Naive B cell (primary cell): ENCODE data around the gene LRRC27. TPM values are rescaled to one million over a fixed set of nuclear protein-coding genes. Genes with fewer than 3 reads are reported as not detected.

ENCODE experiments used
- ATAC-seq, 2 donors: fragments of 150-1000 bp; cut with Tn5 transposase; 2 replicates each; pipeline ENCODE4 v1.10.0; 2021; ENCODE audit warnings: low read depth in 2 of 2, mild to moderate bottlenecking in 2 of 2, moderate library complexity in 2 of 2
- DNase-seq: peaks from one replicate; pipeline ENCODE4 v3.0.0; 2022
- H3K27ac Mint-ChIP-seq, 6 donors: one replicate each; pipeline ENCODE4 v1.8.0; 2020 to 2022; ENCODE audit warnings: mild to moderate bottlenecking in 6 of 6, mixed read lengths in 6 of 6, moderate library complexity in 5 of 6, inconsistent platforms in 2 of 6
- H3K27me3 Mint-ChIP-seq, 3 donors: one replicate each; pipeline ENCODE4 v1.8.0; 2021 to 2022; ENCODE audit warnings: mixed read lengths in 3 of 3, mild to moderate bottlenecking in 1 of 3
- H3K36me3 Mint-ChIP-seq, 2 donors: one replicate each; pipeline ENCODE4 v1.8.0; 2020 to 2022; ENCODE audit warnings: mixed read lengths in 2 of 2, inconsistent platforms in 1 of 2, mild to moderate bottlenecking in 1 of 2
- H3K4me1 Mint-ChIP-seq, 3 donors: one replicate each; pipeline ENCODE4 v1.8.0; 2020 to 2022; ENCODE audit warnings: mixed read lengths in 3 of 3, inconsistent platforms in 1 of 3, mild to moderate bottlenecking in 1 of 3, moderate library complexity in 1 of 3
- H3K4me3 Mint-ChIP-seq, 8 donors: one replicate each; pipeline ENCODE4 v1.8.0; 2020 to 2022; ENCODE audit warnings: mild to moderate bottlenecking in 8 of 8, mixed read lengths in 8 of 8, moderate library complexity in 8 of 8, inconsistent platforms in 2 of 8
- H3K9me3 Mint-ChIP-seq, 7 donors: one replicate each; pipeline ENCODE4 v1.8.0; 2020 to 2022; ENCODE audit warnings: mixed read lengths in 7 of 7, mild to moderate bottlenecking in 5 of 7, inconsistent platforms in 2 of 7, moderate library complexity in 1 of 7
- polyA plus RNA-seq, 6 donors: library from polyadenylated mRNA; unstranded; fragments of 300-500 nt; fragmentation: Illumina TruSeq; gene quantifications; one replicate each; pipeline ENCODE4 v1.2.3, GENCODE V29; 2021; ENCODE audit warnings: low read depth in 6 of 6

The LRRC27 gene
- polyA plus RNA-seq, 6 donors from 2014 or later, result 7.7 to 11.1 (median 8.7) TPM

GRCh38 chr10:132423966-132424861 lies 92.2 kb downstream of the LRRC27 start:
- Mint-ChIP-seq H3K27me3 (no peaks in the 10 kb centered on the region), H3K36me3 (no peaks in the 10 kb centered on the region), H3K4me3 (peak overlapping the region in 1 of 8 donors; percentile 12), H3K4me1 (peaks cover 29 to 38% (median 36%) of the 10 kb centered on the region in 3 donors), H3K27ac (peak overlapping the region in 5 of 6 donors; percentile 11 to 99 (median 97)), H3K9me3 (no peaks in the 10 kb centered on the region)
- ATAC-seq (no peak), DNase-seq (no peak)

DNA sequence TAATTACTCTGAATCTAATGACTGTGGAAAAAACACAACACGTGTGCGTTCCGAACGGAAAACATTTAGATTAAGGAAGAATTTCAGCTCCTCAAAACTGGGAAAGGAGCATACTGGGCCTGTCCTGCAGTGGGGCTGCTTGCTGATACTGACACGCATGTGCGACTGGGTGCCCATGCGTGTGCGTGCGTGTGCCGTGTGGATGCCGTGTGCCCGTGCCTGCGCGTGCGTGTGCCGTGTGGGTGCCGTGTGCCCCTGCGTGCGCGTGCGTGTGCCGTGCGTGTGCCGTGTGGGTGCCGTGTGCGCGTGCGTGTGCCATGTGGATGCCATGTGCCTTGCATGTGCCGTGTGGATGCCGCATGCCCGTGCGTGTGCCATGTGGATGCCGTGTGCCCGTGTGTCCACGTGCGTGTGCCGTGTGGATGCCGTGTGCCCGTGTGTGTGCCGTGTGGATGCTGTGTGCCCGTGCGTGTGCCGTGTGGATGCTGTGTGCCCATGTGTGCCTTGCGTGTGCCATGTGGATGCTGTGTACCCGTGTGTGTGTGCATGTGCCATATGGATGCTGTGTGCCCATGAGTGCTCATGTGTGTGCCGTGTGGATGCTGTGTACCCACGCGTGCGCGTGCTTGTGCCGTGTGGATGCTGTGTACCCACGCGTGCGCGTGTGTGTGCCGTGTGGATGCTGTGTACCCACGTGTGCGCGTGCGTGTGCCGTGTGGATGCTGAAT lies 93.2 kb downstream of the LRRC27 start:
- Mint-ChIP-seq H3K4me3 (no peak overlapping the region), H3K27ac (peak overlapping the region in 2 of 6 donors; percentile 4 to 71), H3K9me3 (no peaks in the 10 kb centered on the region), H3K27me3 (no peaks in the 10 kb centered on the region), H3K36me3 (no peaks in the 10 kb centered on the region), H3K4me1 (peaks cover 32 to 41% (median 36%) of the 10 kb centered on the region in 3 donors)
- ATAC-seq (no peak), DNase-seq (no peak)

GRCh38 chr10:132425757-132426155 lies 93.8 kb downstream of the LRRC27 start:
- Mint-ChIP-seq H3K27ac (peak overlapping the region in 1 of 6 donors; percentile 4), H3K36me3 (no peaks in the 10 kb centered on the region), H3K4me3 (no peak overlapping the region), H3K4me1 (peaks cover 30 to 40% (median 32%) of the 10 kb centered on the region in 3 donors), H3K9me3 (no peaks in the 10 kb centered on the region), H3K27me3 (no peaks in the 10 kb centered on the region)
- DNase-seq (no peak), ATAC-seq (no peak)

DNA sequence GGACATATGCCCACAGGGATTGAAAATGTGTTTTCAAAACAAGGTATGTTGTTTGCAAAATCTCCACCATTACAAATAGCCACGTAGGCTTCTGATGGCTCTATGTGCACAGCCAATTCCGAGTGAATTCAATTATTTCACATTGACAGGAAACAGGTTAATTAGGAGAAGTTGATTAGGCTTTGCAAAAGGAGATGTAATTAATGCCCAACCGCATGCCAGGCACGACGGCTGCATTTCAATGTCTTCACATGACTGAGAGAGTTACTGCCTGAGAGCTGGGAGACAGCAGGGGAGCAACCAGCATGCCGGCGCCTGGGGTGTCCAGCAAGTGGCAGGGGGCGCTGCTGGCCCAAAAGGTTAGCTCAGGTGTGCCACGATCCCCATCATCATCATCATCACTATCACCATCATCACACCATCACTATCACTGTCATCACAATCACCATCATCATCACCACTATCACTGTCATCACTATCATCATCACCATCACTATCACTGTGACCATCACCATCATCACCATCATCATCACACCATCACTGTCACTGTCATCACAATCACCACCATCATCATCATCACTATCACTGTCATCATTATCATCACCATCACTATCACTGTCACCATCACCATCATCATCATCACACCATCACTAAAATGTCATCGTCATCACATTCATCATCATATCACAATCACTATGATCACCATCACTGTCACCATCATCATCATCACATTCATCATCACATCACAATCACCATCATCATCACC lies 95.2 kb downstream of the LRRC27 start:
- Mint-ChIP-seq H3K27me3 (no peaks in the 10 kb centered on the region), H3K9me3 (no peaks in the 10 kb centered on the region)

DNA sequence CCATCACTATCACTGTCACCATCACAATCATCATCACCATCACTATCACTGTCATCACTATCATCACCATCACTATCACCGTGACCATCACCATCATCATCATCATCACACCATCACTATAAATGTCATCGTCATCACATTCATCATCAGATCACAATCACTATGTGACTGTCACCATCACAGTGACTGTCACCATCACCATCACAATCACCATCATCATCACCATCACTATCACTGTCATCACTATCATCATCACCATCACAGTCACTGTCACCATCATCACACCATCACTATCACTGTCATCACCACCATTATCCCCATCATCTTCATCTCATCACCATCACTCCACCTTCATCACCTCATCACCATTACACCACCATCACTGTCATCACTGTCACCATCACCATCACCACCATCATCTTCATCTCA lies 96.0 kb downstream of the LRRC27 start:
- H3K4me1 Mint-ChIP-seq, result peaks cover 16 to 23% (median 17%) of the 10 kb centered on the region in 3 donors
- no peaks in the 10 kb centered on the region for H3K27me3 Mint-ChIP-seq
- H3K27ac Mint-ChIP-seq, result no peak overlapping the region
- no peaks in the 10 kb centered on the region for H3K36me3 Mint-ChIP-seq
- H3K9me3 Mint-ChIP-seq, result no peaks in the 10 kb centered on the region
- H3K4me3 Mint-ChIP-seq, result no peak overlapping the region
- ATAC-seq, result peak in 1 of 2 donors; percentile 3
- no peak for DNase-seq

More for the DNA sequence above, 95.2 kb downstream of the LRRC27 start:
- H3K36me3 Mint-ChIP-seq, result no peaks in the 10 kb centered on the region
- peaks cover 23 to 31% (median 24%) of the 10 kb centered on the region in 3 donors for H3K4me1 Mint-ChIP-seq
- no peak for DNase-seq
- no peak for ATAC-seq
- no peak overlapping the region for H3K27ac Mint-ChIP-seq
- no peak overlapping the region for H3K4me3 Mint-ChIP-seq

DNA sequence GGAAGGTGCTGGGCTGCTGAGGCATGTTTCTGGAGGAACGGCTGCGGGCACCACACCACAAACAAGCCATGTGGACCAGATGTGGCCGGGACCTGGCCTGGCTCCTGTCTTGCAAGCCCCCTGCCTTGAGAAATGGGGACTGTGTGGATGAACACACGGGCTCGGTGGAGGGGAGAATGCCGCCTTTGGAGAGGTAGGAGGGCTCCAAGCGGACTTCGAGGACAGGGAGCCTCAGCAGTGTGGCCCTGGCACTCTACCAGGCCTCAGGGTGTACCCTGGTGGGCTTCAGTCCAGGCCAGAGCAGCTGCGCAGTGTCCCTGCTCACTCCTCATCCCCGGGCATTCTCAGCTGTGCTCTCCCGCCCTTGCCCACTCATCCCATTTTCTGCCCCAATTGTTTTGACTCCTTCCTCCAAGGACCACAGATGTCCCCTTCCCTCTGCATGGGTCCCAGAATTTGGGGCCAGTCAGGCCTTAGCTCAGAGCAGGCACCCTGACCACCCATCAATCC lies 96.5 kb downstream of the LRRC27 start:
- Mint-ChIP-seq H3K27me3 (no peaks in the 10 kb centered on the region), H3K36me3 (no peaks in the 10 kb centered on the region), H3K4me1 (peaks cover 10 to 17% (median 11%) of the 10 kb centered on the region in 3 donors), H3K9me3 (no peaks in the 10 kb centered on the region), H3K4me3 (peak overlapping the region in 1 of 8 donors; percentile 45), H3K27ac (peak overlapping the region in 1 of 6 donors; percentile 82)
- DNase-seq (no peak), ATAC-seq (no peak)

Other genes starting within 250 kb of the LRRC27 start
- gene DPYSL4, start 145.2 kb upstream of the LRRC27 start, polyA plus RNA-seq, result not detected
- gene STK32C, start 24.2 kb upstream of the LRRC27 start, polyA plus RNA-seq, result 1 to 10 TPM; 5.7 to 9.5 (median 7.2) TPM
- gene PWWP2B, start 65.0 kb downstream of the LRRC27 start, polyA plus RNA-seq, result 10 to 100 TPM in 1 of 6 donors, 1 to 10 TPM in 5; 3.3 to 10.3 (median 6.2) TPM
- 1 to 10 TPM; 1.3 to 6.7 (median 2.1) TPM for gene INPP5A, start 205.6 kb downstream of the LRRC27 start, polyA plus RNA-seq